HK-2 (cell line): ENCODE data around the gene GGNBP2.

Source experiments
- DNase-seq: peaks from one replicate; pipeline ENCODE4 v3.0.0-alpha.2; 2018; ENCODE audit not compliant: unreplicated experiment

The GGNBP2 gene

GRCh38 chr17:36553459-36553858 lies 8.7 kb downstream of the GGNBP2 start:
- DNase-seq = no peak

GRCh38 chr17:36566081-36566480 lies 21.4 kb downstream of the GGNBP2 start:
- no peak for DNase-seq

GRCh38 chr17:36575028-36575427 lies 30.3 kb downstream of the GGNBP2 start:
- no peak for DNase-seq

GRCh38 chr17:36576793-36577192 lies 32.1 kb downstream of the GGNBP2 start:
- no peak for DNase-seq

- no peak for DNase-seq
Measured at GRCh38 chr17:36578671-36579070, 34.0 kb downstream of the GGNBP2 start.

- DNase-seq = no peak
Measured at GRCh38 chr17:36583787-36584186, 39.1 kb downstream of the GGNBP2 start.

GRCh38 chr17:36586138-36586537 lies 41.4 kb downstream of the GGNBP2 start:
- DNase-seq = no peak

- DNase-seq = no peak
Measured at GRCh38 chr17:36590082-36590481, 45.4 kb downstream of the GGNBP2 start.

GRCh38 chr17:36591434-36592315 lies 47.0 kb downstream of the GGNBP2 start, which contains the start of gene DHRS11:
TSS of gene DHRS11 (plus strand) at chr17:36591879. CDS start at chr17:36592010, 131 bp downstream.
- DNase-seq = peak; percentile 83

GRCh38 chr17:36592316-36592715 lies 47.6 kb downstream of the GGNBP2 start:
- peak; percentile 78 for DNase-seq

GRCh38 chr17:36592716-36593321 lies 48.1 kb downstream of the GGNBP2 start:
- no peak for DNase-seq

GRCh38 chr17:36593656-36594316 lies 49.1 kb downstream of the GGNBP2 start:
- DNase-seq = no peak

GRCh38 chr17:36594626-36595401 lies 50.1 kb downstream of the GGNBP2 start:
- DNase-seq = no peak

- DNase-seq = no peak
Measured at GRCh38 chr17:36597226-36597625, 52.5 kb downstream of the GGNBP2 start.

- no peak for DNase-seq
Measured at GRCh38 chr17:36597866-36598777, 53.4 kb downstream of the GGNBP2 start.

GRCh38 chr17:36598951-36599401 lies 54.3 kb downstream of the GGNBP2 start:
- no peak for DNase-seq

- no peak for DNase-seq
Measured at GRCh38 chr17:36599546-36600250, 55.0 kb downstream of the GGNBP2 start.

GRCh38 chr17:36600465-36600864 lies 55.7 kb downstream of the GGNBP2 start:
- no peak for DNase-seq

GRCh38 chr17:36600936-36601302 lies 56.2 kb downstream of the GGNBP2 start:
- no peak for DNase-seq
